CD4-positive, alpha-beta T cell treated with Interleukin-10 for 1 hour (primary cell): ENCODE data around the gene TEX22.

Source experiments
- DNase-seq: peaks from one replicate; pipeline ENCODE4 v3.0.0-alpha.2; 2020

TEX22 gene

GRCh38 chr14:105367116-105368031 is 31.0 kb upstream of the TEX22 start:
- DNase-seq = no peak

DNA sequence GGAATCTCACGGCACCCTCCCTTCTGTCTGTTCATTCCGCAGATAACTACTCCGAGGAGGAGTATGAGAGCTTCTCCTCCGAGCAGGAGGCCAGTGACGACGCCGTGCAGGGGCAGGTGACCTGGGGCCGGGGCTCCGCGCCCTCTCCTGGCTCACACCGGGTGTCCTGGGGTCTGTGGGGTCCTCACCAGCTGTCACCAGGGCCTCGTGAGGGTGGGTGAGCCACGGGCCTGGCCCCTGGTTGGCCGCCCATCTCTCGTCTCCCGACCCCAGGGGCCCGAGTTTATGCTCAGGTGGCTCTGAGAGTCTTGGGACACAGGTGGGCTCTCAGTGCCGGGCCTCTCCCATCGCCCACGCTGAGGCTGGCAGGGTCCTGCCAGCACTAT is 30.3 kb upstream of the TEX22 start:
- DNase-seq = no peak

- DNase-seq = no peak
These were observed 29.9 kb upstream of the TEX22 start for GRCh38 chr14:105368426-105368825.

GRCh38 chr14:105368910-105369652 is 29.3 kb upstream of the TEX22 start:
- no peak for DNase-seq

DNA sequence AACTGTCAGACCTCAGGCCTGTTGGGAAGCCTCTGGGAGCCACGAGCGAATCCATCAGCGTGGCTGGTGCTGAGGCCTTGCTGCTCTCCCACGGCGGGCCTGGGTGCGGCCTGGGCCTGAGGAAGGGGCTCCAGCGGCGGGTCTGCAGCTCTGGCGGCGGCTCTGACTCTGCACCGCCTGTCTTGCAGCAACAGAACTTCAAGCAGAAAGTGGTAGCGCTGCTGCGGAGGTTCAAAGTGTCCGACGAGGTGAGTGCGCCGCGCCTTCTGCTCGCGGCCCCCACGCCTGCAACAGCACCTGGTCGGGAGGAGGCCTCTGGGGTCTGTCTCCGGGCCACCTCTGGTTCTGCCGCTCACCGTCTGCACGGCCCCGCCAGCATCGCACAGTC is 28.7 kb upstream of the TEX22 start:
- DNase-seq = no peak

GRCh38 chr14:105374389-105374788 is 23.9 kb upstream of the TEX22 start:
- no peak for DNase-seq

GRCh38 chr14:105375635-105376057 is 22.7 kb upstream of the TEX22 start:
- no peak for DNase-seq

- no peak for DNase-seq
These were observed 21.6 kb upstream of the TEX22 start for GRCh38 chr14:105376521-105377440.

DNA sequence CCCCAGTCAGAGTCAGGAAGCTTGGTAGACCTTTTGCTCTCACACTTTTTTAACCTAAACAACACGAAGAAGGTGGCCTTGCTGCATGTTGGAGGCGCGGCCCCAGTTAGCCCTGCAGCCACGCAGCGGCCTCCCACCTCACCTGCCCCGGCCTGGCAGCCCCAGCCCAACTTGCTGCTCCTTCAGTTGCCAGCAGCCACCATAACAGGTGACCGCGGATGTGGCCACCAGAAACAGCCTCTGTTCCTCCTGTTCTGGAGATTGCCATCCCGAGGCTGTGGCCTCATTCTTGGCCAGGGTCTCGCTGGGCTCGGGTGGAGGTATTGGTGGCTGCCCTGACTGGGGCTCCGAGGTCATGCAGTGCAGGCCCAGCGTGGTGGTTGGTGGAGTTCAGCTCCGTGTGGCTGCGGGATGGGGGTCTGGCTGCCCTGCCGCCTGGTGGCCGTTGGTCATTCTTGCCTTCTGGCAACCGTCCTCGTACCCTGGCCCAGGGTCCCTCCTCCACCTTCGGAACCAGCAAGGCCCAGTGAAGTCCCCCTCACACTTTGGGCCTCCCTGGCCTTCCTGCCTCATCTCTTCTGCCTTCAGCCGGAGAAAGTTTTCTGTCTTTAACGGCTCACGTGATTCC is 20.7 kb upstream of the TEX22 start:
- no peak for DNase-seq

GRCh38 chr14:105378199-105378598 is 20.1 kb upstream of the TEX22 start:
- no peak for DNase-seq

DNA sequence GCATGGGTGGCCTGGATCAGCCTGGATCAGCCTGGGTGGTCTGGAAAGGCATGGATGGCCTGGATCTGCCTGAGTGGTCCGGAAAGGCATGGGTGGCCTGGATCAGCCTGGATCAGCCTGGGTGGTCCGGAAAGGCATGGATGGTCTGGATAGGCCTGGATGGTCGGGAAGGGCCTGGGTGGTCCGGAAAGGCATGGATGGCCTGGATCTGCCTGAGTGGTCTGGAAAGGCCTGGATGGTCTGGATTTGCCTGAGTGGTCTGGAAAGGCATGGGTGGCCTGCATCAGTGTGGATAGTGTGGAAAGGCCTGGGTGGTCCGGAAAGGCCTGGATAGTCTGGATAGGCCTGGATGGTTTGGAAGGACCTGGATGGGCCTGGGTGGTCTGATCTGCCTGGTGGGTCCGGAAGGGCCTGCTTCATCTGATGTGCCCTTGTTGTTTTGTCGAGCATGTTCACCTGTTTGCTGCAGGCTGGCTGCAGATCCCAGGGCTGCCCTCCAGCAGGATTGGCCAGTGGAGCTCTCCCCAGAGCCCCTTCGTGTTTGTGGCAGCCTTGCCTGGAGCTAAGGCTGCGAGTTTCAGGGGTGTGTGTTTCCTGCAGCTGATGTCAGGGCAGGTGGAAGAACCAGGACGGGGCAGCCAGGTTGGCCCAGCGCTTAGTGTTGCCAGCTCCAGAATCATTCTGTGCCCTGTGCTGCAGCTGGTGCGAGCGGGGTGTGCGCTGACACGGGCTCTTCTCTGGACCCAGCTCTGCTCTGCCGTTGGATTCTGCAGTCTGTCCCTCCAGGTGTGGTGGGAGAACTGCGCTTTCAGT is 19.3 kb upstream of the TEX22 start:
- DNase-seq = no peak

GRCh38 chr14:105379946-105380345 is 18.4 kb upstream of the TEX22 start:
- DNase-seq = no peak

- DNase-seq = no peak
These were observed 17.6 kb upstream of the TEX22 start for GRCh38 chr14:105380756-105381155.

DNA sequence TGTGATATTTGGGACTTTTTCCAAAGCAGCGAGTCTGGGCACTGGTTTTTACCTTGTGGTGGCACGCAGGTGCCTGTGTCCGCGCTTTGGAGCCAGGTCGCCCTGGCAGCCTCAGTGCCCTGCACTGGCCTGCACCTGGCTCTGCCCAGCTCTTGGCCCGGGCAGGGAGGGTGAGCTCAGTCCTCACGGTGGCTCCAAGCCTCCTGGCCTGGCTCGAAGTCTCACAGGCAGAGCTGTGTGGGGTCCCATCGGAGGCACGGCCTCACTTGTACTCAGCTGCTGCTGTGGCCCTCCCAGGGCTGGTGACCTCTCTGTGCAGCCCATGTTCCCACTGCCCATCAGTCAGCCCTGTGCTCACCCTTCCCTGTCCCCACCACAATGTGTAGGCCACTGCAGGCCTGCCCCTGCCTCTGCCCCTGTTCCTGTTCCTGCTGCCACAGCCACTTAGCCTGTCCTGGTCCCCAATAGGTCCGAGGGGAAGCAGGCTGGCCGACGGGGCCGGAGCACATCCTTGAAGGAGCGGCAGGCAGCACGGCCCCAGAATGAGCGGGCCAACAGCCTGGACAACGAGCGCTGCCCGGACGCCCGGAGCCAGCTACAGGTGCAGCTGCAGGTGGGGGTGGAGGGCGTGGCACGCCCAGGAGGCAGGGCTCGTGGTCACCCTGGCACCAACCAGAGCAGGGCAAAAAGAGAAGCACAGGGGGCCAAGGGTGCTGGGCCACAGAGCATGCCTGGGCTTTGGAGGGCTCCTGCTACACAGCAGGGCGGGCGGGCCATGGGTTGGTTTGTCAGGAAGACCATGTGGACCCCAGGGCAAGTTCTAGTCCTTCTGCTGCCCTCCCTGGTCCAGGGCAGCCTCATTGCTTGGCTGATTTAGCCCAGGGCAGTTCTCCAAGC is 16.6 kb upstream of the TEX22 start:
- no peak for DNase-seq

DNA sequence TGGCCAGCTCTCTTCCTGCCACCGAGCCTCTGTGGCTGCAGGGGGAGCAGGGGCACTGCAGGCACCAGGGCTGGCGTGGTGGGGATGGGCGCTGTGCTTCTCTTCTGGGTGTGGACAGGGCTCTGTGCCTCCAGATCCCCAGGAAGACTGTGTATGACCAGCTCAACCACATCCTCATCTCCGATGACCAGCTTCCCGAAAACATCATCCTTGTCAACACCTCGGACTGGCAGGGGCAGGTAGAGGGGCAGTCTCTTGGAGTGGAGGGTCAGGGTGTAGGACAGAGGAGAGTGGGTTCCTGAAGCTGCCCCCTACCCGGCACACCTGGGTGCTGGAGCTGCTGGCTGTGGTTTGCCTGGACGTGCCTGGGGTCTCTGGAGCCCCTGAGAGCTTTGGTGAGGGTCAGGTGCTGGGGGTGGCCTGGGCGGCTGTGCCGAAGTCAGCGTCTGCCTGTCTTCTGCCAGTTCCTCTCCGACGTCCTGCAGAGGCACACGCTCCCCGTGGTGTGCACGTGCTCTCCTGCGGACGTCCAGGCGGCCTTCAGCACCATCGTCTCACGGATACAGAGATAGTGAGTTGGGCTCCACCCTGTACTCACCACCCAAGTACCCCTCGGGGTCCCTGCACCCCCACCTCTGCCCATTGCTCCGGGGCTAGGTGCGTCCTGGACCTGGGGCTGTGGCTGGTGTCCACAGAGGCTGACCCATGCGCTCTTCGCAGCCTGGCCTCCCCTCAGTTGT is 15.8 kb upstream of the TEX22 start:
- no peak for DNase-seq

DNA sequence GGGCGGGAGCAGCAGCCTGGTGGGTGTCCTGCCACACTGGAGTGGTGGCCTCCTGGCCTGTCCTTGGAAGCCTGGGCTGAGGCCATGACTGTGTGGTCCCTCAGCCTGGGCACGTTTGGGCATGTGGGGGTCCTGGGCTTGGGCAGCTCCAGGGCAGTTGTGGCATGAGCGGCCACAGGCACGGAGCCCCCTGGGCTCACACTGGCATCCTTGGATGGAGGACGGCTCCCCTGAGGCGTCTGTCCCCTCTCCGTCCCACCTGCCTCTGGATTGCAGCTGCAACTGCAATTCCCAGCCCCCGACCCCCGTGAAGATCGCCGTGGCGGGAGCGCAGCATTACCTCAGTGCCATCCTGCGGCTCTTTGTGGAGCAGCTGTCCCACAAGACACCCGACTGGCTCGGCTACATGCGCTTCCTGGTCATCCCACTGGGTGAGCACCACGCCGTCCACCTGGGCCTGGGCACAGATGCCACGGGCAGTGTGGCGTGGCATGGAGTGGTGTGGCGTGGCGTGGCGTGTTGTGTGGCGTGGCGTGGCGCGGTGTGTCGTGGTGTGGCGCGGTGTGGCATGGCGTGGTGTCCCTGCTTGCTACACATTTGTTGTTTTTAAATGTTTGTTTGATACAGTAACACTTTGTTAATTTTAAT is 15.1 kb upstream of the TEX22 start:
- no peak for DNase-seq

- no peak for DNase-seq
These were observed 14.2 kb upstream of the TEX22 start for GRCh38 chr14:105384041-105384557.

- no peak for DNase-seq
These were observed 13.6 kb upstream of the TEX22 start for GRCh38 chr14:105384605-105385321.

- no peak for DNase-seq
These were observed 13.1 kb upstream of the TEX22 start for GRCh38 chr14:105385322-105385637.
